Measurements from ENCODE around the gene STK24. TPM values are rescaled to one million over a fixed set of nuclear protein-coding genes. Genes with fewer than 3 reads are reported as not detected.

Gene STK24
- total RNA-seq, 2 experiments from 2014 or later: 140 to 151 TPM

DNA sequence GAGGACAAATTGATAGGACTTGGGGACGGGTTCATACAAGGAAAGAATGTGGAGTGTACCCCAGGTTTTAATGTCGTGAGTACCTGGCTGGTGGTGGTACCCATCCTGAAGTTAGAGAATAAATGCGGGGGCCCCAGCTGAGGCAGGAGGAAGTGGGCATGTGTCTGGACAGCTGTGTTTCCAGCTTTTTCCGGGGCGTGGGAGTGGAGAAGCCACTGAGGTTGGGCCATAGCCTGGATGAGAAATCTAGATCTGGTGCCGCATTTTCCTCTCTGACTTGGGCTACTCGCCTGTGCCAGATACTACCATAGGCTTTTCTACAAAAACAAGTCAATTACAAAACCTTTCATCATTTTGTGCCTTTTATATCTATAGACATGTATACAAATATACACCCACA, 147.4 kb downstream of the STK24 start:
- no peaks in the 10 kb centered on the region for H3K4me1 Mint-ChIP-seq (ENCODE audit: low read depth)
- ATAC-seq (no peak), DNase-seq (no peak)
- ChIA-PET POLR2A (no interaction called here), CTCF (interaction anchor here (1.2 kb wide), 1 partner anchor 574 kb away, joined by 4 read pairs; no protein-coding TSS in a partner anchor)
- no peaks in the 10 kb centered on the region for H3K27me3 Mint-ChIP-seq (ENCODE audit: low read depth)
- H3K36me3 Mint-ChIP-seq (ENCODE audit: low read depth): no peaks in the 10 kb centered on the region
- H3K27ac Mint-ChIP-seq: no peak overlapping the region
- H3K9me3 Mint-ChIP-seq (ENCODE audit: insufficient read depth): no peaks in the 10 kb centered on the region
- no peak overlapping the region for H3K4me3 Mint-ChIP-seq

DNA sequence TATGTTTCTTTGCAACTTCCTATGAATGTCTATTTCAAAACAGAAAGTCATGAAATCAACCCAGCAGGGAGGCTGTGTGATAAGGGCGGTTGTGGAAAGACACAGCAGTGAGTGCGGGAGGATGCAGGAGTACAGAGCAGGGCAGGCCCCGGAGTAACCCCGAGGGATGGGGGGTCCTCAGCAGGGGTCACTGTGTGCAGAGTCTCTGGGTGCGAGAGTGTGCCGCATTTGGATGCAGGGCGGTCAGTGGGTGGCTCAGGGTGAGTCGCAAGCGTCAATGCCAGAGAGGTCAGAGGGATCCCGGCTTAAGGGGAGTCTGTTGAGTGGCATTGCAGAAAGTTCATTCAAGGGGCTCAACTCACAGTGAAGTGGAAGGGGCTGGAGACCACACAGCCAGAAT, 147.8 kb downstream of the STK24 start:
- ATAC-seq: no peak
- ChIA-PET POLR2A (no interaction called here), CTCF (no interaction called here)
- DNase-seq: no peak
- H3K27ac Mint-ChIP-seq: no peak overlapping the region
- H3K27me3 Mint-ChIP-seq (ENCODE audit: low read depth): no peaks in the 10 kb centered on the region
- H3K36me3 Mint-ChIP-seq (ENCODE audit: low read depth): no peaks in the 10 kb centered on the region
- H3K9me3 Mint-ChIP-seq (ENCODE audit: insufficient read depth): no peaks in the 10 kb centered on the region
- H3K4me1 Mint-ChIP-seq (ENCODE audit: low read depth): no peaks in the 10 kb centered on the region
- H3K4me3 Mint-ChIP-seq: no peak overlapping the region

DNA sequence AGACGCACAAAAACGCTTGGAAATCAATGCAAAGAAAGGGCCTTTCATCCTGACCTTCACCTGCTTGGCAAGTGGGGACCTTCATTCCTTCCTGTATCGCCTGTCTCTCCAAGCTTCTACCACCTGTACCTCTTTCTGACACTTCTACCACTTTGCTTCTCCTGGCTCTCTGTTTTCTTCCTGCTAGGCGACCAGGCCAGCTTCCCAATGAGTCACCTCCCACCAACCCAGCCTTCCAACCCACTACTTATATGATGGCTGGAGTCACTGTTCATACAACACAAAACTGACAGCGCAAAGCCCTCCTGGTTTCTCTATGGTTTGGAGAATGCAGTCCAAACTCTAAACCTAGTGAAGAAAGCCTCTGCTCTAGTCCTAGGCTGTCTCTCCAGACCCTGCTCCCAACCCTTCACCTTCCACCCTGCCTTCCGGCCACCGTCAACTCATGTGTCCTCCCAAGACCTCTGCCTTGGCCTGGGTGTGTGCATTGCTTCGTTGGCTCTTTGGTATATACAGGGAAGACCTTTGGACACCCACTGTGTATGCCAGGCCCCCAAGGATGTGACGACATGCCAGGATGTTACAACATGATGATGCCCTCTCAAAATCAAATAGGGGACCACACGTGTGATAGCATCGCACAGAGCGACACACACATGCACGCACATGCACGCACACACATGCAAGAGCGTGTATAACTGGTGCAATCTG, 148.5 kb downstream of the STK24 start:
- DNase-seq (no peak), ATAC-seq (no peak)
- ChIA-PET CTCF (no interaction called here), POLR2A (no interaction called here)
- Mint-ChIP-seq H3K27ac (no peak overlapping the region), H3K4me3 (no peak overlapping the region), H3K4me1 (ENCODE audit: low read depth) (no peaks in the 10 kb centered on the region), H3K27me3 (ENCODE audit: low read depth) (peaks cover 3% of the 10 kb centered on the region), H3K36me3 (ENCODE audit: low read depth) (no peaks in the 10 kb centered on the region), H3K9me3 (ENCODE audit: insufficient read depth) (no peaks in the 10 kb centered on the region)

DNA sequence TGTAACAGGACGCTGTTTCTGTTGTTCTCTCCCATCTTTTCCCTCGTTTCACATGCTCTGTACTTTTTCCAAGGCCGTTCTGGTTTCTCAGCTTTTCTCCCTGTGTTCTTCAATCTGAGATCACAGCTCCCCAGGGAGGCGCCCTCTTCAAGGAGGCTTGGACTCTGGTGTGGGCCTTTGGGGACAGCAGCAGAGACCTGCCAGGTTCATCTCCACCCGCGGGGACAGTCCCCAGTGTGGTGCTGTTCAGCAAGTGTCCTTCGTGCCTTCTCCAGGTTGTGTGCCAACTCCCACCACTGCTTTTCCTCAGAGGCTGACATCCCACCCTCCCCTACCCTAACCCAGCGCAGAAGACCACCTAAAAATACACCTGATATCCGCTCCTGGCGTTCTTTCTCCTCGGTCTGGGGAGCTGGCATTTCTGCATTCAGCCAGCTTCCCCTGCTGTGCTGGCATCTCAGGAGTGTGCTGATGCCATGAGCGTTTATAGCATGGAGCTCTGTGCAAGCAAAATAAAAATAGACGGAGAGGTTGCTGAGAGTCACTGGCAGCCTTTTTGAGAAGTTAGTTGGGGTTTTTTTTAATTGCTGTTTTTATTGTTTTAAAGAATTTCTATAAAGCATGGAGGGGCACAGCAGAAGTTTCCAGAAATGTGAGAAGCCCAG, 149.4 kb downstream of the STK24 start:
- DNase-seq: no peak
- Mint-ChIP-seq H3K27ac (no peak overlapping the region), H3K4me1 (ENCODE audit: low read depth) (no peaks in the 10 kb centered on the region), H3K36me3 (ENCODE audit: low read depth) (no peaks in the 10 kb centered on the region), H3K27me3 (ENCODE audit: low read depth) (peaks cover 3% of the 10 kb centered on the region), H3K9me3 (ENCODE audit: insufficient read depth) (no peaks in the 10 kb centered on the region), H3K4me3 (no peak overlapping the region)
- CTCF ChIA-PET: no interaction called here
- no peak for ATAC-seq
- POLR2A ChIA-PET: no interaction called here

DNA sequence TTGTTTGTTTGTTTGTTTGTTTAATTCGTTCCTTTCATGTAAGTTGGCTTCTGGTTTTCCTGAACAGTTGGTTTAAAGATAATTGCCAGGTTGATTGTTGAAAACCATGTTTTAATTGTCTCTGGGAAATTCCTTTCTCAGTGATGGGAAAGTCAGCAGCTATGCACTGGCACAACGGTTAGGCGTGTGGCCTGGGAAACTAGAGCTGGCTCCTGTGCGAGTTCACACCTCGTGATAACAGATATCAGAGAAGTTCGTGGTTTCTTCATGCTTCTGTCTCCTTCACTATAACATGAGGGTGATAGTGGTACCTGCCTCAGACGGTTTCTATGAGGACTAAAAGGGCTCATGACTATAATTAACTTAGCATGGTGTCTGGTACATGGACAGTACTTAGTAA, 153.5 kb downstream of the STK24 start:
- Mint-ChIP-seq H3K27me3 (ENCODE audit: low read depth) (peaks cover 3% of the 10 kb centered on the region), H3K36me3 (ENCODE audit: low read depth) (no peaks in the 10 kb centered on the region), H3K4me1 (ENCODE audit: low read depth) (no peaks in the 10 kb centered on the region), H3K27ac (no peak overlapping the region), H3K9me3 (ENCODE audit: insufficient read depth) (no peaks in the 10 kb centered on the region), H3K4me3 (no peak overlapping the region)
- ChIA-PET CTCF (no interaction called here), POLR2A (no interaction called here)
- no peak for DNase-seq
- ATAC-seq: no peak

DNA sequence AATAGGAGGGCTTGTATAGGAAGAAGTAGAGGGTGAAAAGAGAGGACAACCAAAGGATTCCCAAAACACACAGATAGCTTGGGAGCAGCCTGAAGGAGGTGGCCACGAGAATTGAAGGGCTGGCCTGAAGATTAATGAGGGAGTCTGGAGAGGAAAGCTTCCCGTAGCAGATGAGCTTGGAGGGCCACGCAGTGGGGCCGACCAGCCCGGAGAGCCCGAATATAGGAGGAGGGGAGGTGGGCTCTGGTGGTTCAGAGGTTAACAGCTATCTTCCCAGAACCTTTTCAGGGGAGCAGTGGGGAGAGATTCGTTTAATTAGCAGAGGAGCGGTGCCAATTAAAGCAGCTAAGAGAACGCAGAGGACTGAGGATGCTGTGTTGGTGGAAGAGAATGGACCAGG, 154.9 kb downstream of the STK24 start:
- Mint-ChIP-seq H3K27me3 (ENCODE audit: low read depth) (peaks cover 4% of the 10 kb centered on the region), H3K4me3 (no peak overlapping the region), H3K9me3 (ENCODE audit: insufficient read depth) (no peaks in the 10 kb centered on the region), H3K27ac (no peak overlapping the region), H3K4me1 (ENCODE audit: low read depth) (no peaks in the 10 kb centered on the region), H3K36me3 (ENCODE audit: low read depth) (no peaks in the 10 kb centered on the region)
- CTCF ChIA-PET: no interaction called here
- POLR2A ChIA-PET: no interaction called here
- ATAC-seq (no peak), DNase-seq (no peak)

DNA sequence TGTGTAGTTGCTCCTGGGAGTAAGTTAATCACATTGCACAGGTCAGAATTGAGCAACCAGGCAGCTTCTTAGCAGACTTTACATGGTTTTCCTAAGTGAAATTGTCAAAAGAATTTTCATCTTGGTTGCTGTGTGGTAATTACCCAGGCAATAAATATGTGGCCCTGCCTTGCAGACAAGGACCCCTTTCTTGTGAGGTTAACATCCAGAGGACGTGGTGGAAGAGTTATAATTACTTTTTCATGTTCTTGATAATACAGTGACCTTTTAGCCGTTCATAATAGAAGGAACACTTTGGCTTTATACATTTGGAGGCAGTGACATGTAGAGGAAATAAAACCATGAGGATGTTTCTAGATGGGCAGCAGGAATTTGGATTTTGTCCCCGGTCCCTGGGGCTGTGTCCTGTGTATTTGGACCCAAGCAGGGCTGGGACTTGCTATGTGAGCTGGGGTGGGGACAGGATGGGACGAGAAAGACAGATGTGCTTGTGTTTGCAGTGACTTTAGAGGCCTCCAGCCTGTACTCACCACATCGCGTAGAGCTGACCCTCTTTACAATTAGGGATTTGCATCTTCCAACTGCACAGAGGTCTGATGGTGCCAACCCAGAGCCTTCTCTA, 156.2 kb downstream of the STK24 start:
- Mint-ChIP-seq H3K27ac (no peak overlapping the region), H3K4me3 (no peak overlapping the region), H3K9me3 (ENCODE audit: insufficient read depth) (no peaks in the 10 kb centered on the region), H3K27me3 (ENCODE audit: low read depth) (peaks cover 7% of the 10 kb centered on the region), H3K36me3 (ENCODE audit: low read depth) (no peaks in the 10 kb centered on the region), H3K4me1 (ENCODE audit: low read depth) (no peaks in the 10 kb centered on the region)
- ATAC-seq: no peak
- ChIA-PET POLR2A (no interaction called here), CTCF (no interaction called here)
- DNase-seq: no peak

DNA sequence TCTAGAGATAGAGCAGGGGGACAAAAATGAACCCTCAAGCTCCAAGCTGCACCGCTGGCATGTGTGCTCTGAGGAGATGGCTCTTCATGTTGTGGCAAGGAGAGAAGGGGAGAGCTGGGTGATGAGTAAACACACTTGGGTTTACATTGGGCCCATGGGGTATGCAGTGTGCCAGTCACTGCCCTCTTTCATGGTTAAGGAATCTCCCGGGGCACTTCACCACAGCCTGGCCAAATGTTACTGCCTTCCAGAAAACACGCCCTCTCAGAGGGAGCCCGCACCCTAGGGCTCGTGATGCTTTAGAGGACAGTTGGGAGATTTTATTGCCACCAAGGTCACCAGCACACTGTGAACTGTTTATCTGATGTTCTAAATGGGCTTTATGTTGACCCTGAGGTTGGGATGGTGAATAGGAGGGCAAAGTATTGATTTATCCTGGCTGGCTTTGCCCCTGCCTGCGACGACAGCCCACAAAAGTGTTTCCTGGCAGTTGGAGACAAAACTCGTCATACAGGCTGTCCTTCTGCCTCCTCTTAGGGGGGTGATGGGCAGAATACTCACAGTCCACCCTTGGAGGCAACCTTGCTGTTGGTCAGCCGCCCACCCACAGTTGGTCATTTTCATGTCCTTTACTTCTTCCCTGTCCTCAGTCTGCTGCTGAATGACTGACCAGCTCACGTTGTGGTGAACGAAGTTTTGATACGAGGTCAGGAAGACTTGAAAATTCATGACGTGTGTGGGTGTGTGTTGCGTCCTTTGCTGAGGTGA, 156.9 kb downstream of the STK24 start:
- Mint-ChIP-seq H3K36me3 (ENCODE audit: low read depth) (no peaks in the 10 kb centered on the region), H3K9me3 (ENCODE audit: insufficient read depth) (no peaks in the 10 kb centered on the region), H3K4me3 (no peak overlapping the region), H3K4me1 (ENCODE audit: low read depth) (no peaks in the 10 kb centered on the region), H3K27me3 (ENCODE audit: low read depth) (peaks cover 7% of the 10 kb centered on the region), H3K27ac (no peak overlapping the region)
- CTCF ChIA-PET: no interaction called here
- POLR2A ChIA-PET: no interaction called here
- no peak for ATAC-seq
- no peak for DNase-seq

DNA sequence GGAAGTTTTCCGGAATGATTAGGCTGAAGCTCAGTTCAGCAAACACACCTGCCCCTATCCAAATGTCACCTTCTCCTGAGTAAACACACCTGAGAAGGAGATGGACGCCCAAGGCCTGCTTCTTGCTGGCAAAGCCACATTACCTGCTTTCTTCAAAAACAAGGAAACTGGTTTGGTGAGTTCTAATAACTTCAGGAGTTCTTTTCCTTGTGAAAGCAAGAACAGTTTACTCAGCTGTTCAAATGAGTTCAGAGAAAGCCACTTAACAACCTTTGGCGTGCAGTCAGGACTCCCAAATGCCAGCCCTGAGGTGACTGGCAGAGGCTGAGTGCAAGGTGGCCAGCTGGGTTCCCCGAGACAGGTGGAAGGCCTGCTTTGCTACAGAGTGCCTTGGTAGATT, 160.5 kb downstream of the STK24 start:
- POLR2A ChIA-PET: interaction anchor here (0.6 kb wide), 1 partner anchor 152 kb away, joined by 3 read pairs; no protein-coding TSS in a partner anchor
- H3K4me3 Mint-ChIP-seq: no peak overlapping the region

DNA sequence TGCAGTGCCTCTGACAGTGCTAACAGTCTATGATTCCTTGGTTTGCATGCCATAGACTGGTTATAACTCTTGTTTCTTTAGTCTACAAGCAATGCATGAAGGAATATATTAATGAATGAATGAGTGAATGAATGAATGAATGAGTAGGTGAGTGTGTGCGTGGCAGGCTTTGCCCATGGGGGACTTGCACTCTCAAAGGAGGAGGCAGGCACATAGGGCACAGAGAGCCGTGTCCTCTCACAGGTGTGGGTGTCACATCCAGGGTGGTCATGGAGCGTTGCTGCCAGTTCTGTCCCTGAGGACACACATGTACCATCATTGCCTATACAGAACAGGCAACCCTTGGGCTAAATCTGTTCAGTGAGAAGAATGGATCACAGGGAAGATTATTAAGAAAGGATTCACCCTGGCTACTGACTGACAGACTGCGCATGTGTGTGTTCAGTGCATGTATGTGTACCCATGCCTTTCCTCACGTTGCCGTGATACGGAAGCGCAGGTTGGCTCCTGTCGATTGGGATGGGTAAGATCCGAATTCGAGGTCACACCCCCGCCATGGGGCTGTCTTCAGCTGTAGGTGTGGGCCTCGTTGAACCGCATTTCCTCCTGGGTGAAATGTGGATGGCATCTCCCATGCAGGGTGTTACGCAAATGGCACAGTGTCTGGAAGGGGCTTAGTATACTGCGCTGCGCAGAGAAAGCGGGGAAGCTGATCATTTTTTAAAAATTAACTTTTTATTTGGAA, 161.4 kb downstream of the STK24 start:
- Mint-ChIP-seq H3K4me1 (ENCODE audit: low read depth) (peaks cover 10% of the 10 kb centered on the region), H3K27me3 (ENCODE audit: low read depth) (peaks cover 12% of the 10 kb centered on the region), H3K9me3 (ENCODE audit: insufficient read depth) (no peaks in the 10 kb centered on the region), H3K36me3 (ENCODE audit: low read depth) (no peaks in the 10 kb centered on the region), H3K4me3 (no peak overlapping the region), H3K27ac (no peak overlapping the region)
- ATAC-seq (no peak), DNase-seq (no peak)
- POLR2A ChIA-PET: no interaction called here
- CTCF ChIA-PET: interaction anchor here (1.8 kb wide), 1 partner anchor 238 kb away, joined by 4 read pairs; no protein-coding TSS in a partner anchor

More for the DNA sequence above, 160.5 kb downstream of the STK24 start:
- peaks cover 10% of the 10 kb centered on the region for H3K4me1 Mint-ChIP-seq (ENCODE audit: low read depth)
- H3K9me3 Mint-ChIP-seq (ENCODE audit: insufficient read depth): no peaks in the 10 kb centered on the region
- H3K27ac Mint-ChIP-seq: no peak overlapping the region
- ATAC-seq: no peak
- CTCF ChIA-PET: interaction anchor here (1.0 kb wide), 1 partner anchor 29 kb away, joined by 3 read pairs; no protein-coding TSS in a partner anchor
- DNase-seq: no peak
- H3K36me3 Mint-ChIP-seq (ENCODE audit: low read depth): no peaks in the 10 kb centered on the region
- H3K27me3 Mint-ChIP-seq (ENCODE audit: low read depth): peaks cover 12% of the 10 kb centered on the region

DNA sequence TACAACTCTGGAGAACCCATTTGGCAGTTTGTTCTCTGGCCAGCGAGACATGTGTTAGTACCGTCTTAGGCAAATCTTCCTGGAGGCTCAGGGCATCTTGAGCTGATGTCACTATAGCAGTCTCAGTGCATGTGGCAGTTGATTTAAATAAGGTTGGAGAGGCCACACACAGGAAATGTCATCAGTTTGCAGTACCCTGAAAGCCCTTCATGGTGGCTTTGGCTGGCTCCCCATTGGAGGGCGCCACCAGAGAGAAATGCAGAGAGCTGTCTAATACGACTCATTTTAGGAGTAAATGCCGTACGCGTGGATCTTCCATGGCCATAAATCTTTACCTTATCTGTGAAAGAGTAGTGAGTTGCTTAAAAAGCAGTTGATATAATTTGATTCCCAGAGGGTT, 163.1 kb downstream of the STK24 start:
- no peaks in the 10 kb centered on the region for H3K36me3 Mint-ChIP-seq (ENCODE audit: low read depth)
- no peak for ATAC-seq

More for the DNA sequence above, 163.1 kb downstream of the STK24 start:
- Mint-ChIP-seq H3K9me3 (ENCODE audit: insufficient read depth) (no peaks in the 10 kb centered on the region), H3K4me3 (no peak overlapping the region), H3K27me3 (ENCODE audit: low read depth) (peaks cover 12% of the 10 kb centered on the region), H3K27ac (no peak overlapping the region), H3K4me1 (ENCODE audit: low read depth) (peaks cover 10% of the 10 kb centered on the region)
- ChIA-PET POLR2A (no interaction called here), CTCF (interaction anchor here (1.8 kb wide), 1 partner anchor 240 kb away, joined by 4 read pairs; no protein-coding TSS in a partner anchor)
- DNase-seq: no peak

All from activated CD8-positive, alpha-beta T cell treated with anti-CD3 and anti-CD28 coated beads, Interleukin-2, amount 10 ng/mL, durations not matched to agents 7 days and 5 days (primary cell).